Measurements from ENCODE around the gene RBM4.

Gene RBM4

GRCh38 chr11:66692446-66692845 is 53.9 kb downstream of the RBM4 start:
- H3K9me3 ChIP-seq (ENCODE audit: insufficient read depth, low read depth, low read length) = no peaks in the 10 kb centered on the region
- no peaks in the 10 kb centered on the region; the same call in 1 of the 2 replicates for H3K36me3 ChIP-seq (ENCODE audit: insufficient read depth, low read length)
- no peak overlapping the region for H3K9ac ChIP-seq (ENCODE audit: low read depth, low read length, poor library complexity, severe bottlenecking)
- no peaks in the 10 kb centered on the region for H4K20me1 ChIP-seq (ENCODE audit: insufficient read depth, low read length, poor library complexity, severe bottlenecking)
- H3K4me2 ChIP-seq (ENCODE audit: low read depth, low read length, poor library complexity, severe bottlenecking) = no peak overlapping the region
- H3K79me2 ChIP-seq (ENCODE audit: insufficient read depth, low read length) = no peaks in the 10 kb centered on the region
- H3K27me3 ChIP-seq (ENCODE audit: insufficient read depth, low read length, poor library complexity, severe bottlenecking) = no peaks in the 10 kb centered on the region
- no peak for TF ChIP-seq CTCF (conservative IDR thresholded peaks at IDR 0.05; ENCODE audit: low read length)
- TF ChIP-seq EZH2phosphoT487 (IDR thresholded peaks at IDR 0.05; ENCODE audit: borderline replicate concordance) = no peak
- H2AFZ ChIP-seq (ENCODE audit: low read length) = no peak overlapping the region
- no peaks in the 10 kb centered on the region for H3F3A ChIP-seq (ENCODE audit: low read depth)
- H3K4me1 ChIP-seq (ENCODE audit: insufficient read depth, low read length, poor library complexity, severe bottlenecking) = peaks cover 3% of the 10 kb centered on the region
- H3K9me2 ChIP-seq (replicated peaks; ENCODE audit: low read depth, low read length) = no peaks in the 10 kb centered on the region
- H3K4me3 ChIP-seq (ENCODE audit: low read length, poor library complexity, severe bottlenecking) = no peak overlapping the region

DNA sequence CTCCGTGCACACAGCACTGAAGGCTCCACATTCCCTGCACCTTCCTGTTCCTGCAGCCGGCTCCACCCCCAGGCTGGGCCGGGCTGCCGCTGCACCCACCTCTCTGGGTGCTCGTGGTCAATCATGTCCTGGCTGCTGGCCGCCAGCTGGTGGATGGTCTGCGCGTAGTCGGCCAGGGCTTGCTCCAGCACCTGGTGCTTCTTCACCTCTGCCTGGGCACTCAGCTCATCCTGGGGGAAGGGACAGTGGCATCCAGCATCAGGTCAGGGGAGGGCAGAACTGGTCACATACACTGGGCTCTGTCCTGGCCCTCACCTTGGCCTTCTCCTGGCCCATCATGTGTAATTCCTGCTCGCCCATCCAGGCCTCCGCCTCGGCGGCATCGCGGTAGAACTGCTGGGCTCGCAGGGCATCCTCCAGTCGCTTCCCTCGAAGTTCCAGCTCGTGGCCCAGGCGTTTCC is 54.4 kb downstream of the RBM4 start:
- Histone ChIP-seq H3K4me2 (ENCODE audit: low read depth, low read length, poor library complexity, severe bottlenecking) (no peak overlapping the region), H3K27me3 (ENCODE audit: insufficient read depth, low read length, poor library complexity, severe bottlenecking) (no peaks in the 10 kb centered on the region), H3K9me3 (ENCODE audit: insufficient read depth, low read depth, low read length) (no peaks in the 10 kb centered on the region), H3F3A (ENCODE audit: low read depth) (no peaks in the 10 kb centered on the region), H4K20me1 (ENCODE audit: insufficient read depth, low read length, poor library complexity, severe bottlenecking) (no peaks in the 10 kb centered on the region), H3K36me3 (ENCODE audit: insufficient read depth, low read length) (no peaks in the 10 kb centered on the region; the same call in 1 of the 2 replicates), H2AFZ (ENCODE audit: low read length) (no peak overlapping the region), H3K4me3 (ENCODE audit: low read length, poor library complexity, severe bottlenecking) (no peak overlapping the region), H3K9me2 (replicated peaks; ENCODE audit: low read depth, low read length) (no peaks in the 10 kb centered on the region), H3K4me1 (ENCODE audit: insufficient read depth, low read length, poor library complexity, severe bottlenecking) (peaks cover 3% of the 10 kb centered on the region), H3K79me2 (ENCODE audit: insufficient read depth, low read length) (no peaks in the 10 kb centered on the region), H3K9ac (ENCODE audit: low read depth, low read length, poor library complexity, severe bottlenecking) (no peak overlapping the region)
- TF ChIP-seq EZH2phosphoT487 (IDR thresholded peaks at IDR 0.05; ENCODE audit: borderline replicate concordance) = no peak
- no peak for TF ChIP-seq CTCF (conservative IDR thresholded peaks at IDR 0.05; ENCODE audit: low read length)

DNA sequence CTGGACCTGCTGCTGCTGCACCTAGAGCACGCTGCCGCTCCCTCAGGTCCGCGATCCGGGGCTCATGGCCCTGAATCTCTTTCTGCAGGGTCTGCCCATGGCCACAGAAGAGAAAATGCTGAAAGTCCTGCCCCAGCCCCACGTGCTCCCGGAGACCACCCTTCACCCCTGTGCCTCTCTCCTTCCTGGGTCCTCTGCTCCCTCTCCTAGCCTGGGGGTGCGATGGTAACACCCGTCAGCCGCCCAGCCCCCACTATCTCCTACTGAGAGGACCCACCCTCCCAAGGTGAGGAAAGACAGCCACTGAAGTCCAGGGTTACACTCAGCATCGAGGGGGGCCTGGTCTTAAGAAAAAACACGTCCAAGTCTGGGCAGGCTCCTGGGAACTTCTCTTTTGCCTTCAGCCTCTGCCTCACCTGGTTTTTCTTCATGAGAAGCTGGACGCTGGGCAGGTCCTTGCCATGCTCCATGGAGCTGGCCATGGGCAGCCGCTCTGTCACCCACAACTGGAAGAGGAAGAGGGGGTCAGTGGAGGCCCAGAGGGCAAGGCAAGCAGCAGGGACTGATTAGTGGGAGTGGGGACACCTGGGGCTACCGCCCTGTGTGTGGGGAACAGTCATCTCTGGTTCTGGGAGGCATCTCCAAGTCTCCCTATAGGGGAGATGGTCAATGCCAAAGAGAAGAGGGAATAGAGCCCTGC is 55.0 kb downstream of the RBM4 start:
- no peaks in the 10 kb centered on the region for H3F3A ChIP-seq (ENCODE audit: low read depth)
- no peak overlapping the region for H3K9ac ChIP-seq (ENCODE audit: low read depth, low read length, poor library complexity, severe bottlenecking)
- no peak overlapping the region for H3K4me3 ChIP-seq (ENCODE audit: low read length, poor library complexity, severe bottlenecking)
- H3K79me2 ChIP-seq (ENCODE audit: insufficient read depth, low read length) = no peaks in the 10 kb centered on the region
- no peaks in the 10 kb centered on the region for H3K9me2 ChIP-seq (replicated peaks; ENCODE audit: low read depth, low read length)
- H4K20me1 ChIP-seq (ENCODE audit: insufficient read depth, low read length, poor library complexity, severe bottlenecking) = no peaks in the 10 kb centered on the region
- H2AFZ ChIP-seq (ENCODE audit: low read length) = no peak overlapping the region
- peaks cover 5% of the 10 kb centered on the region for H3K4me1 ChIP-seq (ENCODE audit: insufficient read depth, low read length, poor library complexity, severe bottlenecking)
- no peaks in the 10 kb centered on the region for H3K9me3 ChIP-seq (ENCODE audit: insufficient read depth, low read depth, low read length)
- no peaks in the 10 kb centered on the region; the same call in 1 of the 2 replicates for H3K36me3 ChIP-seq (ENCODE audit: insufficient read depth, low read length)
- no peaks in the 10 kb centered on the region for H3K27me3 ChIP-seq (ENCODE audit: insufficient read depth, low read length, poor library complexity, severe bottlenecking)
- no peak overlapping the region for H3K4me2 ChIP-seq (ENCODE audit: low read depth, low read length, poor library complexity, severe bottlenecking)
- TF ChIP-seq CTCF (conservative IDR thresholded peaks at IDR 0.05; ENCODE audit: low read length) (no peak), EZH2phosphoT487 (IDR thresholded peaks at IDR 0.05; ENCODE audit: borderline replicate concordance) (no peak)

Measured in Loucy (cell line).